GM08714 (cell line): ENCODE measurements around the gene RNF13.
"Not testable (repeated sequence)": the region's sequence is repeated elsewhere in the genome, so short reads cannot be mapped to it uniquely, and the experiment has no call there.

ENCODE experiments used
- H3K4me3 ChIP-seq: fragments of 200-500 bp; sonication (Bioruptor generic); 2 replicates; pipeline ENCODE4 v1.5.1; 2014; ENCODE audit warnings: mild to moderate bottlenecking, low read length, inconsistent platforms
- ZNF274 ChIP-seq: IDR thresholded peaks from 2 replicates; pipeline ENCODE4 v1.6.1; 2012; ENCODE audit warnings: mild to moderate bottlenecking, low read depth, low read length

Gene RNF13

DNA sequence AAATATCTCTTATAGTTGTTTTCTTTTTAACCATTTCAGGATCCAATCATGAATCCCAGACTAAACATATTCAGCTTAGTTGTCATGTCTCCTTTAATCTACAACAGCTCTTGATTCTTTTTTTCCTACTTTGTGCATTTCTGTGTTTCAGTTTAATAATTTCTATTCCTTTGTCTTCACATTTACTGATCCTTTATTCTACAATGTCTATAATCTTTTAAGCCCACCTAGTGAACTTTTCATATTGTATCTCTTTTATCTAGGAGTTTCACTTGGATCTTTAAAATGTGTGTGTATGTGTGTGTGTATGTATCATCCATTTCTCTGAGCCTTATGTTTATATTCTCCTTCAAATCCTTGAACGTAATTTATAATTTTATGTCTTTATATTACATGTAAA is 70.1 kb downstream of the RNF13 start:
- no peak for TF ChIP-seq ZNF274

GRCh38 chr3:149883860-149884259 is 70.8 kb downstream of the RNF13 start:
- H3K4me3 ChIP-seq = not testable (repeated sequence)

More for the DNA sequence above, 70.1 kb downstream of the RNF13 start:
- no peak overlapping the region for H3K4me3 ChIP-seq

DNA sequence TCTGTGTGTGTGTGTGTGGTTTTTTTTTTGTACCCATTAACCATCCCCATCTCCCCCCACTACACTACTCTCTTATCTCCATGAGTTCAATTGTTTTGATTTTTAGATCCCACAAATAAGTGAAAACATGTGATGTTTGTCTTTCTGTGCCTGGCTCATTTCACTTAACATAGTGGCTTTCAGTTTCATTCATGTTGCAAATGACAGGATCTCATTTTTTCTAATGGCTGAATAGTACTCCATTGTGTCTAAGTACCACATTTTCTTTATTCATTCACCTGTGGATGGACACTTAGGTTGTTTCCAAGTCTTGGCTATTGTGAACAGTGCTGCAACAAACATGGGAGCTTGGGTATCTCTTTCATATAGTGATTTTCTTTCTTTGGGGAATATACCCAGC is 71.8 kb downstream of the RNF13 start:
- H3K4me3 ChIP-seq = not testable (repeated sequence)

DNA sequence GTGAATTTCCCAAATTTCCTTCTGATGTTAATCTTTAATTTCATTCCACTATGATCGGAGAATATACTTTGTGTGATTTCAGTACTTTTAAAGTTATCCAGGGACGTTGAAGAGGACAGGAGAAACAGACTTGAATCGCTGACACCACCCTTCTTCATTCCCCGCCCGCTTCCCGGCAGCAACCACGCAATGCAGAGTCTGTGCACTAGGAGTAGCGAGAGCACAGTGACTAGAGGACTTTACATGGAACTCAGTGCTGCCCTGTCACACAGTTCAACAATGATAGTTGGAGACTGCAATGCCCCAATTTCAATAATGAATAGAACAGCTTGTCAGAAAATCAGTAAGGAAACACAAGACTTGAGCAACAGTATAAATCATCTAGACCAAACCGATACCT is 73.9 kb downstream of the RNF13 start:
- no peak overlapping the region for H3K4me3 ChIP-seq
- no peak for TF ChIP-seq ZNF274

DNA sequence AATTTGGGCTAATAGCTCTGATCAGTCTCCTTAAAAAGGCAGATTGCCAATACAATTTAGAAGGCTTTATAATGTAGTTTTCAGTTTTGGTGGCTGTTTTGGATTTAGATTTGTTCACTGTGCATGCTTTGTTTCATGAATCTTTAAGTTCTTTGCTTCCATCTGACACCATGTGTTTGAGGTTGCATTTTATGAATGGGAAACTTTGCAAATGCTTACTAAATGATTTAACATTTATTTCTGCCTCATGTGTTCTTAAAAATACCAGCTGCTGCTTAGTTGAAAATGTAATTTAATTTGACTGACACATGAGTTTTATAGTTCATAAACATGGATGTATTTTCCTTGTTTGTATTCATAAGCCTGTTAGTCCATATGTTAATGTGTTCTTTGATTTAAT is 78.6 kb downstream of the RNF13 start:
- no peak overlapping the region for H3K4me3 ChIP-seq
- no peak for TF ChIP-seq ZNF274

DNA sequence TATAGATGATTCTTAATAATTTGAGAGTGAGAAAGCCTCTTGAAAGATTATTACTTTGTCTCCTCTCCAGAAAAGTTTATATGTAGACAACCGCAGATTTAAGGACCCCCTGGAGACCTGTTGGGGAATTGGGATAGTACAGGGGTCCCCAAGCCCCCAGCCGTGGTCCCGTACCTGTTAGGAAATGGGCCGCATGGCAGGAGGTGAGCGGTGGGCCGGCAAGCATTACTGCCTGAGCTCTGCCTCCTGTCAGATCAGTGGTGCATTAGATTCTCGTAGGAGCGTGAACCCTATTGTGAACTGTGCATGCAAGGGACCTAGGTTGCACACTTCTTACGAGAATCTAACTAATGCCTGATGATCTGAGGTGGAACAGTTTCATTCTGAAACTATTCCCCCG is 79.4 kb downstream of the RNF13 start:
- H3K4me3 ChIP-seq = no peak overlapping the region
- TF ChIP-seq ZNF274 = no peak

- TF ChIP-seq ZNF274 = no peak
- no peak overlapping the region for H3K4me3 ChIP-seq
Measured at GRCh38 chr3:149894205-149894604, 81.2 kb downstream of the RNF13 start.

DNA sequence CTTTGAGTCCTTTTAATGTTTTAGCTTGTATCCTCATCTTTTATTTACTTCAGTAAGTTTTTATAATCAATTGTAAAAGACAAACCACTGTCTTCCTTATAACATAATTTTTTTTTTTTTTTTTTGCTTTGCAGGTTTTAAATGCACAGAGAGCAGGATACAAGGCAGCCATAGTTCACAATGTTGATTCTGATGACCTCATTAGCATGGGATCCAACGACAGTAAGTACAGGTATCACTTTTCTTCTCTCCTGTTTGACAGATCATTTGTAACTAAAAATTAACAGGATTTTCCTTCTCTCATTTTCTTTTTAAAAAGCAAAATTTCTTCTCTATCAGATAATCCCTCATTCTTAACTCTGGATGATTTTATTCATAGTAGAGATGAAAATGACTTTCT is 82.3 kb downstream of the RNF13 start:
- no peak overlapping the region for H3K4me3 ChIP-seq
- no peak for TF ChIP-seq ZNF274

DNA sequence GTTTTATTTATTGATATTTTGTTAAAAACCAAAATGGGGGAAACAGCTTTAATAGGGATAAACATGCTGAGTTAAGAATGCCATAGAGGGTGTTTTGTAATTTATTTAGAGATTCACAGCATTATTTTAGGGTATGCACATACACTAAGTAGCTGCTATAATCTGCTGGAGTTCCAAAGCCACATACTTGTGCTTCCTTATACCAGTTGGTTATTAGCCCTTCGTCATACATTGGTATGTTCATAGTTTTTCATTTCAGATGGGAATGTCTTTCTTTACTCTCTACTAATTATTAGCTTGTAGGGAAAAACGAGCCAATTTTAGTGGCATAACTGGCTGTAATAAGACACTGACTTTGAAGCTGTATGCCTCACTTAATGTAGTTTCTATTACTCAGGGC is 82.8 kb downstream of the RNF13 start:
- no peak overlapping the region for H3K4me3 ChIP-seq
- no peak for TF ChIP-seq ZNF274

DNA sequence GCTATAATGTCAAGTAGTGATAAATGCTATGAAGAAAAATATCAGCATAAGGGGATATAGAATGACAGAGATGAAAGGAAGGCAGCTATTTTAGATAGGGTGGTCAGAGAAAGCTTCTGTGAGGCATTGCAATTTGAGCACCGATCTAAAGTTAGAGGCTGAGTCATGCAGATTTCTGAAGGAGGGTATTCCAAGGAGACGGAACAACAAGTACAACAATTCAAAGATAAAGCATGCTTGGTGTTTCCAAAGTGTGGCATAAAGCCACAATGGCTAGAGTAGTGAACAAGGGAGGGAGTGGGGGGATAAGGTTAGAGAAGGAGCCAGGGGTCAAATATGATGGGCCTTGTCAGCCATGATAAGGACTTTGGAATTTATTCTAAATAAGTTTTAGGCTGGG is 85.8 kb downstream of the RNF13 start:
- no peak for TF ChIP-seq ZNF274

DNA sequence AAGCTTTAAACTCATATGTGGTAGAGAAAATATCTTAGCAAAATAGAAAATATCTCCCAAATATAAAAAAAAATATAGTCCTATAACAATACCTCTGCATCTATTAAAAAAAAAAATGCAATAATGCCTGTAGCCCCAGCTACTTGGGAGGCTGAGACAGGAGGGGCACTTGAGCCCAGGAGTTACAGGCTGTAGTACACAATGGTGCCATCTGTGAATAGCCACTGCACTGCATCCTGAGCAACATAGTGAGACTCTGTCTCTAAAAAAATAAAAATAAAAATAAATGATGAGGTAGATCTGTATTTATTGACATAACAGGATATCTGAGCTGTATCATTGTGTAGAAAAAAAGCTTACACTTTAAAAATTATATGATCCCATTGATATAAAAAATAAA is 87.3 kb downstream of the RNF13 start:
- TF ChIP-seq ZNF274 = no peak

More for the DNA sequence above, 85.8 kb downstream of the RNF13 start:
- H3K4me3 ChIP-seq = no peak overlapping the region

GRCh38 chr3:149901770-149902169 is 88.8 kb downstream of the RNF13 start:
- no peak for TF ChIP-seq ZNF274
- no peak overlapping the region for H3K4me3 ChIP-seq

More for the DNA sequence above, 87.3 kb downstream of the RNF13 start:
- H3K4me3 ChIP-seq = no peak overlapping the region

- TF ChIP-seq ZNF274 = no peak
- H3K4me3 ChIP-seq = no peak overlapping the region
Measured at GRCh38 chr3:149902498-149903139, 89.6 kb downstream of the RNF13 start.

DNA sequence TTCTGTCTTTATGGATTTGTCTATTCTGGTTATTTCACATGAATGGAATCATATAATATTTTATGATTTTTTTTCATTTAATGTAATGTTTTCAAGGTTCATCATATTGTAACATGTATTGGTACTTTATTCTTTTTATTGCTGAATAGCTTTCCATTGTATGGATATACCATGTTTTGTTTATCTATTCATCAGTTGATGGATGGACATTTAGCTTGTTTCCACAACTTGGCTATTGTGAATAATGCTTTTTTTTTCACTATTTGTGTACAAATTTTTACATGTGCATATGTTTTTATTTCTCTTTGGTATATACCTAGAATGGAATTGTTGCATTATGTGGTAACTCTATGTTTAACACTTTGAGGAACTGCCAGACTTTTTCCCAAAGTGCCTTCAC is 93.0 kb downstream of the RNF13 start:
- no peak overlapping the region for H3K4me3 ChIP-seq
- TF ChIP-seq ZNF274 = no peak

GRCh38 chr3:149908424-149908957 is 95.5 kb downstream of the RNF13 start:
- H3K4me3 ChIP-seq = no peak overlapping the region
- no peak for TF ChIP-seq ZNF274

DNA sequence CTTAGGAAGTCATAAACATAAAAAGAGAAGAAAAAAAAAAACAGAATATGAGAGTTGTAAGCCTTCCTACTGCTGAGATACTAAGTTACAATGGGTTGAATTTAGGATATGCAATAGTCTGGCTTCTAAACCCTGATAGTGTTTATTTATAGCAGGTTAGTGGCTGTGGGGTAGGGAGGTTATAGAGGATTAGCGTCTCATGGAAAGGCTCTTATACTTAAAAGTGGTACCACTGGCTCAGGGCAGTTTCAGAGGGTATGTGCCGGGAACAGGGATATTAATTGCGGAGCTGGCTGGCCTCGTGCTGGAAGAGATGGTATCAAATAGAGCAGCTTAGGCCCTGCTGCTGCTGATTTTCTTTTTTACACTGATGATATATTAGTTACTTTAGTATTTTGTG is 96.9 kb downstream of the RNF13 start:
- TF ChIP-seq ZNF274 = no peak
- no peak overlapping the region for H3K4me3 ChIP-seq
